Adrenal gland (tissue), 5 donors: ENCODE results near the gene NSUN4.
"Not testable (repeated sequence)": the region's sequence is repeated elsewhere in the genome, so short reads cannot be mapped to it uniquely, and the experiment has no call there.

ENCODE experiments used
- POLR2A ChIP-seq, 2 donors: fragments of 450-650 bp; IDR thresholded peaks; one replicate each; pipeline ENCODE4 v1.6.1; 2017; ENCODE audit warnings: antibody characterized with exemption in 2 of 2, mild to moderate bottlenecking in 2 of 2, moderate library complexity in 1 of 2
- TF ChIP-seq, protein P1 (sequence below), 6 experiments: fragments of 450-650 bp in 4 of 6; fragments of 200-600 bp in 2 of 6; sonication (generic) in 1 of 6; IDR thresholded peaks; 1 replicate in 5 of 6; 2 replicates in 1 of 6; pipeline versions ENCODE4 v1.5.1 to v1.8.0; 2016 to 2021; ENCODE audit warnings: antibody characterized with exemption in 6 of 6, mild to moderate bottlenecking in 2 of 6, moderate library complexity in 1 of 6
- donor health status: DM: no; HTN: no; CAD: no.

DNA sequence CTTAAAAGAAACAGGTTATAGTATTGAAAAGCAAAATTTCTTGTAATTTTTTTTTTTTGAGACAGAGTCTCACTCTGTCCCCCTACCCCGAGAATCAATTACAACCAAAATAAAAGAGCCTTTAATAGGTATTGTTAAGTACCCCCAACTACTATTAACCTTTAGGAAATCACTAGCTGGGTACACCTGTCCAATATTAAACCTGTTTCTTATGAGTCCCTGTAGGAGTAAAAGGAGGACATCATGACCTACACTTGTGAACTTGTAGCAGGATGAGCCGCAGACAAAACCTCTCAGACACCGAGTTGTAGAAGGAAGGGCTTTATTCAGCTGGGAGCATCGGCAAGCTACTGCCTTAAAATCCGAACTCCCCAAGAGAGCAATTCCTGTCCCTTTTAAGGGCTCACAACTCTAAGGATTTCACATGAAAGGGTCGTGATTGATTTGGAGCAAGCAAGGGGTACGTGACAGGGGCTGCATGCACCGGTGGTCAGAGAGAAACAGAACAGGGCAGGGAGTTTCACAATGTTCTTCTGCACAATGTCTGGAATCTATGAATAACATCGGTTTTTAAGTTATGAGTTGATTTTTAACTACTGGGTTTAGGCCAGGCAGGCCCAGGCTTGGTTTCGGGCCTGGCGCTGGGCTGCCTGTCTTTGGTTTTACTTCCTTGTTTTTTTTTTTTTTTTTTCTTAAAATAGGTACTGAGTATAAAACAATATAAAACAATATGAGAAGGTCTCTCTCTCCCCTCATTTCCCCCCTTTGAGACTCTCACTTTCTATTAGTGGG is 15.1 kb upstream of the NSUN4 start:
- TF ChIP-seq, protein P1, sequence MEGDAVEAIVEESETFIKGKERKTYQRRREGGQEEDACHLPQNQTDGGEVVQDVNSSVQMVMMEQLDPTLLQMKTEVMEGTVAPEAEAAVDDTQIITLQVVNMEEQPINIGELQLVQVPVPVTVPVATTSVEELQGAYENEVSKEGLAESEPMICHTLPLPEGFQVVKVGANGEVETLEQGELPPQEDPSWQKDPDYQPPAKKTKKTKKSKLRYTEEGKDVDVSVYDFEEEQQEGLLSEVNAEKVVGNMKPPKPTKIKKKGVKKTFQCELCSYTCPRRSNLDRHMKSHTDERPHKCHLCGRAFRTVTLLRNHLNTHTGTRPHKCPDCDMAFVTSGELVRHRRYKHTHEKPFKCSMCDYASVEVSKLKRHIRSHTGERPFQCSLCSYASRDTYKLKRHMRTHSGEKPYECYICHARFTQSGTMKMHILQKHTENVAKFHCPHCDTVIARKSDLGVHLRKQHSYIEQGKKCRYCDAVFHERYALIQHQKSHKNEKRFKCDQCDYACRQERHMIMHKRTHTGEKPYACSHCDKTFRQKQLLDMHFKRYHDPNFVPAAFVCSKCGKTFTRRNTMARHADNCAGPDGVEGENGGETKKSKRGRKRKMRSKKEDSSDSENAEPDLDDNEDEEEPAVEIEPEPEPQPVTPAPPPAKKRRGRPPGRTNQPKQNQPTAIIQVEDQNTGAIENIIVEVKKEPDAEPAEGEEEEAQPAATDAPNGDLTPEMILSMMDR (IDR thresholded peaks at IDR 0.05), result not testable (repeated sequence)
- TF ChIP-seq POLR2A (IDR thresholded peaks at IDR 0.05), result not testable (repeated sequence)
